Jurkat, Clone E6-1 (cell line): ENCODE measurements around the gene HUNK.
A peak's percentile ranks its signal among the peaks of the same experiment; 100 is the strongest.
"Not testable (repeated sequence)": the region's sequence is repeated elsewhere in the genome, so short reads cannot be mapped to it uniquely, and the experiment has no call there.

Source experiments
- DNase-seq: peaks from one replicate; pipeline ENCODE4 v3.0.0-alpha.2; 2011; ENCODE audit warnings: low read depth, low spot score
- H3K4me3 ChIP-seq: 2 replicates; pipeline ENCODE4 v1.5.1; 2011; ENCODE audit warnings: mild to moderate bottlenecking, low read length, control low read depth, moderate library complexity

The HUNK gene

GRCh38 chr21:31941694-31942093, 68.9 kb downstream of the HUNK start:
- no peak for DNase-seq
- H3K4me3 ChIP-seq = no peak overlapping the region

GRCh38 chr21:31943561-31943960, 70.7 kb downstream of the HUNK start:
- no peak overlapping the region for H3K4me3 ChIP-seq
- DNase-seq = no peak

- H3K4me3 ChIP-seq = no peak overlapping the region
- DNase-seq = peak; percentile 61
These were observed 72.3 kb downstream of the HUNK start for GRCh38 chr21:31945141-31945540.

- no peak for DNase-seq
- no peak overlapping the region for H3K4me3 ChIP-seq
These were observed 72.7 kb downstream of the HUNK start for GRCh38 chr21:31945546-31945945.

- peak; percentile 50 for DNase-seq
- no peak overlapping the region for H3K4me3 ChIP-seq
These were observed 73.4 kb downstream of the HUNK start for GRCh38 chr21:31946231-31946630.

GRCh38 chr21:31946876-31947550, 74.2 kb downstream of the HUNK start:
- not testable (repeated sequence) for DNase-seq, H3K4me3 ChIP-seq

- H3K4me3 ChIP-seq = no peak overlapping the region
- no peak for DNase-seq
These were observed 75.9 kb downstream of the HUNK start for GRCh38 chr21:31948676-31949075.

GRCh38 chr21:31952828-31953227, 80.0 kb downstream of the HUNK start:
- no peak for DNase-seq
- no peak overlapping the region for H3K4me3 ChIP-seq

- peak; percentile 68 for DNase-seq
- no peak overlapping the region for H3K4me3 ChIP-seq
These were observed 84.8 kb downstream of the HUNK start for GRCh38 chr21:31957631-31958030.

GRCh38 chr21:31959881-31960280, 87.1 kb downstream of the HUNK start:
- no peak for DNase-seq

GRCh38 chr21:31961027-31961426, 88.2 kb downstream of the HUNK start:
- DNase-seq = no peak

More at GRCh38 chr21:31959881-31960280, 87.1 kb downstream of the HUNK start:
- no peak overlapping the region for H3K4me3 ChIP-seq

GRCh38 chr21:31961704-31962103, 88.9 kb downstream of the HUNK start:
- no peak for DNase-seq
- H3K4me3 ChIP-seq = no peak overlapping the region

More at GRCh38 chr21:31961027-31961426, 88.2 kb downstream of the HUNK start:
- H3K4me3 ChIP-seq = no peak overlapping the region

GRCh38 chr21:31964692-31965091, 91.9 kb downstream of the HUNK start:
- H3K4me3 ChIP-seq = no peak overlapping the region
- no peak for DNase-seq

- no peak for DNase-seq
These were observed 94.5 kb downstream of the HUNK start for GRCh38 chr21:31967334-31967733.

GRCh38 chr21:31972622-31973021, 99.8 kb downstream of the HUNK start:
- DNase-seq = no peak
- H3K4me3 ChIP-seq = no peak overlapping the region

More at GRCh38 chr21:31967334-31967733, 94.5 kb downstream of the HUNK start:
- no peak overlapping the region for H3K4me3 ChIP-seq

- DNase-seq = no peak
- no peak overlapping the region for H3K4me3 ChIP-seq
These were observed 100.7 kb downstream of the HUNK start for GRCh38 chr21:31973402-31973944.

GRCh38 chr21:31974454-31974985, 101.7 kb downstream of the HUNK start:
- peak overlapping the region; percentile 7; the same call in 1 of the 2 replicates for H3K4me3 ChIP-seq
- peak; percentile 94 for DNase-seq

GRCh38 chr21:31975491-31975890, 102.7 kb downstream of the HUNK start:
- no peak overlapping the region for H3K4me3 ChIP-seq
- no peak for DNase-seq

- H3K4me3 ChIP-seq = no peak overlapping the region
- DNase-seq = no peak
These were observed 105.0 kb downstream of the HUNK start for GRCh38 chr21:31977816-31978215.

- no peak for DNase-seq
- H3K4me3 ChIP-seq = no peak overlapping the region
These were observed 110.3 kb downstream of the HUNK start for GRCh38 chr21:31983120-31983519.

GRCh38 chr21:31983554-31983953, 110.7 kb downstream of the HUNK start:
- no peak overlapping the region for H3K4me3 ChIP-seq
- DNase-seq = no peak
